SHP77 treated with DMSO at 0.1 percent for 48 hours (cell line): Measurements from ENCODE around the gene SCNM1.

Experiments
- DNase-seq: peaks from one replicate; lab custom pipeline; 2025; lab: John Stamatoyannopoulos, UW

SCNM1 gene

GRCh38 chr1:151165738-151166504, at the start of gene SCNM1, which contains the start of gene LYSMD1:
TSS of gene SCNM1 (plus strand) at chr1:151166144. CDS start at chr1:151166153, 9 bp downstream.
TSS of gene LYSMD1 (minus strand) at chr1:151165902. CDS start at chr1:151165258, 644 bp downstream.
- peak; percentile 99 for DNase-seq

- DNase-seq = peak; percentile 25
Observed at GRCh38 chr1:151124763-151125403, 41.1 kb upstream of the SCNM1 start.

- DNase-seq = no peak
Observed at GRCh38 chr1:151128800-151129199, 37.1 kb upstream of the SCNM1 start.

GRCh38 chr1:151130987-151131586, 34.9 kb upstream of the SCNM1 start:
- no peak for DNase-seq

- DNase-seq = no peak
Observed at GRCh38 chr1:151131701-151132334, 34.1 kb upstream of the SCNM1 start.

- DNase-seq = no peak
Observed at GRCh38 chr1:151132335-151133017, 33.5 kb upstream of the SCNM1 start.

GRCh38 chr1:151133018-151133806, 32.7 kb upstream of the SCNM1 start:
- no peak for DNase-seq

- DNase-seq = peak; percentile 41
Observed at GRCh38 chr1:151134396-151134795, 31.5 kb upstream of the SCNM1 start.

GRCh38 chr1:151134991-151135390, 31.0 kb upstream of the SCNM1 start:
- DNase-seq = no peak

- DNase-seq = no peak
Observed at GRCh38 chr1:151135433-151136385, 30.2 kb upstream of the SCNM1 start.

- no peak for DNase-seq
Observed at GRCh38 chr1:151137789-151138188, 28.2 kb upstream of the SCNM1 start.

GRCh38 chr1:151142411-151143056, 23.4 kb upstream of the SCNM1 start:
- no peak for DNase-seq

GRCh38 chr1:151143057-151143435, 22.9 kb upstream of the SCNM1 start:
- no peak for DNase-seq

GRCh38 chr1:151143986-151144385, 22.0 kb upstream of the SCNM1 start:
- DNase-seq = no peak

- no peak for DNase-seq
Observed at GRCh38 chr1:151144474-151145303, 21.3 kb upstream of the SCNM1 start.

GRCh38 chr1:151145304-151146071, 20.5 kb upstream of the SCNM1 start:
- no peak for DNase-seq

- no peak for DNase-seq
Observed at GRCh38 chr1:151146072-151146411, 19.9 kb upstream of the SCNM1 start.
